OCI-LY1 (cell line): Measurements from ENCODE around the gene RGL4.
"Not testable (repeated sequence)": the region's sequence is repeated elsewhere in the genome, so short reads cannot be mapped to it uniquely, and the experiment has no call there.

ENCODE experiments used
- CTCF ChIP-seq: fragments of 200-600 bp; sonication (generic), shearing (Covaris generic); IDR thresholded peaks from 2 replicates; pipeline ENCODE4 v1.5.1; 2017; ENCODE audit warnings: mild to moderate bottlenecking, antibody characterized with exemption, low read length, moderate library complexity, mixed read lengths
- EZH2 ChIP-seq: fragments of 200-600 bp; sonication (generic), shearing (Covaris generic); IDR thresholded peaks from 2 replicates; pipeline ENCODE4 v1.8.0; 2017; ENCODE audit warnings: borderline replicate concordance, mixed run types, mild to moderate bottlenecking, antibody characterized with exemption, low read length, moderate library complexity, mixed read lengths

- not testable (repeated sequence) for TF ChIP-seq CTCF, EZH2
Measured at GRCh38 chr22:23676841-23677700, 13.7 kb upstream of the RGL4 start.
